Effector memory CD8-positive, alpha-beta T cell (primary cell): ENCODE measurements around the gene SLC9A7.
"Not testable (repeated sequence)": the region's sequence is repeated elsewhere in the genome, so short reads cannot be mapped to it uniquely, and the experiment has no call there.

ENCODE experiments used
- ATAC-seq: fragments of 150-1000 bp; cut with Tn5 transposase; replicated peaks from 2 replicates; pipeline ENCODE4 v1.10.0; 2021; ENCODE audit warnings: mild to moderate bottlenecking, moderate library complexity
- DNase-seq, 3 experiments: peaks; one replicate each; pipeline ENCODE4 v3.0.0; 2021
- H3K27ac Mint-ChIP-seq, 2 donors: one replicate each; pipeline ENCODE4 v1.8.0; 2022; ENCODE audit warnings: mild to moderate bottlenecking in 2 of 2, mixed read lengths in 2 of 2, moderate library complexity in 2 of 2
- H3K27me3 Mint-ChIP-seq, 2 donors: one replicate each; pipeline ENCODE4 v1.8.0; 2022; ENCODE audit warnings: mixed read lengths in 2 of 2
- H3K36me3 Mint-ChIP-seq: one replicate; pipeline ENCODE4 v1.8.0; 2022; ENCODE audit warnings: mild to moderate bottlenecking, moderate library complexity, mixed read lengths; ENCODE audit not compliant: insufficient read depth
- H3K4me1 Mint-ChIP-seq, 2 donors: one replicate each; pipeline ENCODE4 v1.8.0; 2022; ENCODE audit warnings: low read depth in 2 of 2, mixed read lengths in 2 of 2
- H3K4me3 Mint-ChIP-seq, 2 donors: one replicate each; pipeline ENCODE4 v1.8.0; 2022; ENCODE audit warnings: mild to moderate bottlenecking in 2 of 2, mixed read lengths in 2 of 2, moderate library complexity in 2 of 2
- H3K9me3 Mint-ChIP-seq, 2 donors: one replicate each; pipeline ENCODE4 v1.8.0; 2022; ENCODE audit warnings: mixed read lengths in 2 of 2

SLC9A7 gene

GRCh38 chrX:46737041-46737440, 21.9 kb downstream of the SLC9A7 start:
- ATAC-seq (no peak), DNase-seq (no peak)
- no peaks in the 10 kb centered on the region for H3K4me1 Mint-ChIP-seq
- no peak overlapping the region for H3K4me3 Mint-ChIP-seq
- H3K9me3 Mint-ChIP-seq = peaks cover 8 to 10% of the 10 kb centered on the region in 2 donors
- H3K36me3 Mint-ChIP-seq = no peaks in the 10 kb centered on the region
- peaks cover 10% of the 10 kb centered on the region in 2 donors for H3K27me3 Mint-ChIP-seq
- H3K27ac Mint-ChIP-seq = no peak overlapping the region

DNA sequence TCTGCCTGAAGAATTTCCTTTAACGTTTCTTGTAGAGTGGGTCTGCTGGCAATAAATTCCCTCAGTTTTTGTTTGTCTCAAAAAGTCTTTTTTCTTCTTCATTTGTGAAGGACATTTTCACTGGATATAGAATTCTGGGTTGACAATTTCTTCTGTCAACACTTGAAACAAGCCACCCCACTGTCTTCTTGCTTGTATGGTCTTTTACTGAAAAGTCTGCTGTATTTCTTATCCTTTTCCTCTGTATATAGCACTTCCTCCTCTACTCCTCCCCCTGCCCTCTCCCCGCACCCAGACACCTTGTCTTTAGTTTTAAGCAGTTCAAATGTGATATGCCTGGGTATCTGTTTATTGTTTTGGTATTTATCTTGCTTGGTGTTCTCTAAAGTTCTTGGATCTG, 23.3 kb downstream of the SLC9A7 start:
- Mint-ChIP-seq H3K4me1 (no peaks in the 10 kb centered on the region), H3K27ac (no peak overlapping the region), H3K27me3 (peaks cover 10% of the 10 kb centered on the region in 2 donors), H3K36me3 (no peaks in the 10 kb centered on the region), H3K9me3 (peaks cover 8 to 10% of the 10 kb centered on the region in 2 donors), H3K4me3 (no peak overlapping the region)
- ATAC-seq (no peak), DNase-seq (no peak)

DNA sequence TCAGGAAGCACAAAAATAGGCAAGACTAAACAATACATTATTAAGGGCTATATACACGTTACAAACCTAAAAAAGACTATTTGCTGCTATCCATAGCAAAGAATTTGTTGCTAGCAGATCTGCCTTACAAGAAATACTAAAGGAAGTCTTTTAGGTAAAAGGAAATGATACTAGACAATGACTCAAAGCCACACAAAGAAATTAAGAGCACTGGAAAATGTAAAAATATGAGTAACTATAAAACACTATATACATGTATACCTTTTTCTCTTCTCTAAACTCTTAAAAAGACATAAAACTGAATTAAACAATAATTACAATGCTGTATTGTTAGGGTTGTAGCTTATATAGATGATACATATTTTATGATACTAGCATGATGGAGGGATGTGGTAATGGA, 25.7 kb downstream of the SLC9A7 start:
- ATAC-seq (no peak), DNase-seq (no peak)
- Mint-ChIP-seq H3K9me3 (peaks cover 8 to 10% of the 10 kb centered on the region in 2 donors), H3K4me1 (no peaks in the 10 kb centered on the region), H3K36me3 (no peaks in the 10 kb centered on the region), H3K4me3 (no peak overlapping the region), H3K27ac (no peak overlapping the region), H3K27me3 (no peaks in the 10 kb centered on the region)

- H3K27me3 Mint-ChIP-seq = no peaks in the 10 kb centered on the region
- DNase-seq (no peak), ATAC-seq (no peak)
- peaks cover 2% of the 10 kb centered on the region in 2 donors for H3K9me3 Mint-ChIP-seq
- no peak overlapping the region for H3K4me3 Mint-ChIP-seq
- no peak overlapping the region for H3K27ac Mint-ChIP-seq
- no peaks in the 10 kb centered on the region for H3K4me1 Mint-ChIP-seq
- H3K36me3 Mint-ChIP-seq = no peaks in the 10 kb centered on the region
These were observed 28.2 kb downstream of the SLC9A7 start for GRCh38 chrX:46730765-46731164.

DNA sequence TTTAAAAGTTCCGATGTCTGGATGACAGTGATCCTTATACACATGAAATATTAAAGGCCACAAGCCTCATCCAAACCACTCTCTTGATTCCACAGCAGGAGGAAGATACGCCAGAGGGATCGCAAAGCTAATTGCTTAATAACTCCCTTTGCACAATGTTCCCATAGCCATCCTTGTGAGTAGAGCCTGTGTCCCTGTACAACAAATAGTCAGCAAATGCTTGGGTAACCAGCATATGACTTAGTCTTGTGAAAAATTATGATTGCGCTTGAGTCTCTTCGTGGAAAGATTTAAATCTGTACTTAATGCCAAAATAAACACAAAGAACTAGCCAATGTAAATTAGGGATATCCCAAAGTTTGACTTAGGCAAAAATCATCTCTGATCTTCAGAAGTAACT, 31.5 kb downstream of the SLC9A7 start:
- Mint-ChIP-seq H3K4me3 (no peak overlapping the region), H3K9me3 (no peaks in the 10 kb centered on the region), H3K36me3 (no peaks in the 10 kb centered on the region), H3K4me1 (no peaks in the 10 kb centered on the region), H3K27ac (no peak overlapping the region), H3K27me3 (no peaks in the 10 kb centered on the region)
- no peak for ATAC-seq
- DNase-seq = no peak

DNA sequence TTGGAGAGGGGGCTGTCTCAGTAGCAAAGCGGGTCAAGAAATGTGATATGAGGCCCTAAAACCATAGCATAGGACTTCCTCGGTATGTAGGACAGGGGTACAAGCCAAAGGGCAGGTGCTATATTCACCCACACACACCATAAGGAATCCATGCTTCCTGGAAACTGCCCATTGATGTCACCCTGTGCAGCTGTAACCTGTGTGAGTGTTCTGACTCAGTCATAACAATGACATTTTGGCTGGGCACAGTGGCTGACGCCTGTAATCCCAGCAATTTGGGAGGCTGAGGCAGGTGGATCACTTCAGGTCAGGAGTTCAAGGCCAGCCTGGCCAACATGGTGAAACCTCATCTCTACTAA, 35.4 kb downstream of the SLC9A7 start:
- not testable (repeated sequence) for H3K4me3 Mint-ChIP-seq, ATAC-seq, H3K36me3 Mint-ChIP-seq, H3K27ac Mint-ChIP-seq, H3K4me1 Mint-ChIP-seq, H3K9me3 Mint-ChIP-seq, H3K27me3 Mint-ChIP-seq, DNase-seq

GRCh38 chrX:46722742-46723568, 36.0 kb downstream of the SLC9A7 start:
- no peaks in the 10 kb centered on the region for H3K27me3 Mint-ChIP-seq
- no peak overlapping the region for H3K27ac Mint-ChIP-seq
- ATAC-seq = no peak
- H3K36me3 Mint-ChIP-seq = no peaks in the 10 kb centered on the region
- DNase-seq = no peak
- H3K4me1 Mint-ChIP-seq = no peaks in the 10 kb centered on the region
- H3K9me3 Mint-ChIP-seq = no peaks in the 10 kb centered on the region
- no peak overlapping the region for H3K4me3 Mint-ChIP-seq

DNA sequence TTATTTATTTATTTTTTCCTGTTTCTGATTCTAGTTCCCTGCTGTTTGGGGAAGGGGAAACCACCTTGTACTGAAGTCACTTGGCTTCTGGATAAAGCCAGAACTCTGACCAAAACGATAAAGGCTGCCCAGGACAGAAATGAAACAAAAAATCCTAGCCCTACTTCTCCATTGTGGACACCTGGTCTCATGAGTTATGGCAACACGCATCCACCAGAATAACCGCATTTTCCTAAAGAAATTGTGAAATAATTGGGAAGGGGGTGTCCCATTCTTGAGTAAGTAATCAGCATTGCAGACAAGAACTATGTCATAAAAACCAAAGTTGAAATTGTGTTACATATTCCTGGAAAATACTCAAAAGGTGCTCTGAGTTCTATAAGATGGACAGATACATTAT, 42.1 kb downstream of the SLC9A7 start:
- Mint-ChIP-seq H3K9me3 (no peaks in the 10 kb centered on the region), H3K36me3 (no peaks in the 10 kb centered on the region), H3K4me1 (no peaks in the 10 kb centered on the region), H3K27ac (no peak overlapping the region), H3K4me3 (no peak overlapping the region), H3K27me3 (peaks cover 0 to 6% of the 10 kb centered on the region in 2 donors)
- ATAC-seq = no peak
- DNase-seq = no peak

DNA sequence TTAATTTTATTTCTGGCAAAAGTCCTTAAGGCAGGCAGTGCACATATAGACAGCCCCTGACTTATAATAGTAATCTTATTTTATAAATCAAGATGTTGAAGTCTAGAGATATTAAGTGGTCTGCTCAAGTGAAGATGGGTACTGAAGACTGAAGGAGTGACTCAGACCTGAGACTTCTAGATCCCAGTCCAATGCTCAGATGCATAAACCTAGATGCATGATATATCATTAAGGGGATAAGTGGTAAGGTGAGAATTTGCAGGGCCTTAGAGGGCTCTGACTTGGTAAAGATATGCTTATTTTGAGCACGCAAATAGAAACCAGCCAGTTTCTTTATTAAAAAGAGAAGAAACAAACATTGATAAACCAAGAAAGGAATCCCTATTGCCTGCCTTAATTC, 42.9 kb downstream of the SLC9A7 start:
- H3K4me3 Mint-ChIP-seq = no peak overlapping the region
- H3K4me1 Mint-ChIP-seq = no peaks in the 10 kb centered on the region
- ATAC-seq (no peak), DNase-seq (no peak)
- peaks cover 0 to 6% of the 10 kb centered on the region in 2 donors for H3K27me3 Mint-ChIP-seq
- H3K9me3 Mint-ChIP-seq = no peaks in the 10 kb centered on the region
- no peaks in the 10 kb centered on the region for H3K36me3 Mint-ChIP-seq
- no peak overlapping the region for H3K27ac Mint-ChIP-seq

DNA sequence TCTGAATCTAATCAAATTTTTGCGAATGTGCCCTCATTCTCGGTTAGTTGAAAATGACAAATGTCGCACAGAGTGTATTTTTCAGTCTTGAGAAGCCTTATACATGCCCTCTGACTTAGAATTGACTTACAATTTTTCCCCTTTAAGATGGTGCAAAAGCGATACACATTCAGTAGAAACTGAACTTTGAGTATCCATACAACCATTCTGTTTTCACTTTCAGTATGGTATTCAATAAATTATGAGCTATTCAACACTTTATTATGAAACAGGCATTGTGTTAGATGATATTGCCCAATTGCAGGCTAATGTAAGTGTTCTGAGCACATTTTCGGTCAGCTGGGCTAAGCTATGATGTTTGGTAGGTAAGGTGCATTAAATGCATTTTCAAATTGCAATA, 43.4 kb downstream of the SLC9A7 start:
- Mint-ChIP-seq H3K36me3 (no peaks in the 10 kb centered on the region), H3K27me3 (peaks cover 0 to 11% of the 10 kb centered on the region in 2 donors), H3K4me3 (no peak overlapping the region), H3K4me1 (peaks cover 0 to 3% of the 10 kb centered on the region in 2 donors), H3K27ac (no peak overlapping the region), H3K9me3 (no peaks in the 10 kb centered on the region)
- ATAC-seq (no peak), DNase-seq (no peak)

DNA sequence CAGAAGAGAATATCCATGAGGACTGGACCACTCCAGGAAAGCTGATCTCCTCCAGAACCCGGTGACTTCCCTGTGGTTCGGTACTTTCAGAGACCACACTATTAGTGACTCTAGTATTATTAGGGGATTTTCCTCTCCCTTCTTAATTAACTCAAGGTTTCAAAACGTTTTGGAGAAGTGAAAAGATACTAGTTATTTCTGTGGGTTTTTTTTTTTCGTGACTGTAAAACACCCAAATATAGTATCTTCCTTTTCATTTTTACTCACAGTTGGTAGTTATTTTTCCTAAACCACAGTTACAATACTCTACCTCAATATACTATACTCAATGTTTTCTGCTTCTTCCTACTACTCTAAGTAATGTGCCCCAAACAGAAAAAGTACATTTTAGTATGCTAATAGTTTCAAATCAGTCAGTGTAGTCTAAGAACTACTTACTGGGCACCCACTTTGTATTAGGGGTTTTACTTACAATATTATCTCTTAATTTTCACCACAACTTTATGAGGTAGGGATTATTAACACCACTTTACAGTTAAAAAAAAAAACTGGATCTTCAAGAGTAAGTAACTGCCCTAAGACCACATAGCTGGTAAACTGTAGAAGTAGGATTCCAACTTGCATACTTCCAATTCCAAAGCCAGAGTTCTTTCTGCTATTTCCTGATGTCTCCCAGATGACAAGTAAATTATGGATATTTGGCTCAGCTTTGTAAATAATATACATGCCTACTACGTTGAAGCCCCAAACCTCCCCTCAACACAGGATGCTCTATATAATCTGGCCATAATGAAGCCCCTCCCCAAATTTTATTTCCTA, 45.0 kb downstream of the SLC9A7 start:
- no peak overlapping the region for H3K4me3 Mint-ChIP-seq
- DNase-seq (no peak), ATAC-seq (no peak)
- H3K27ac Mint-ChIP-seq = no peak overlapping the region
- peaks cover 0 to 15% of the 10 kb centered on the region in 2 donors for H3K27me3 Mint-ChIP-seq
- H3K9me3 Mint-ChIP-seq = no peaks in the 10 kb centered on the region
- no peaks in the 10 kb centered on the region for H3K36me3 Mint-ChIP-seq
- peaks cover 0 to 7% of the 10 kb centered on the region in 2 donors for H3K4me1 Mint-ChIP-seq

GRCh38 chrX:46712764-46713163, 46.2 kb downstream of the SLC9A7 start:
- DNase-seq (no peak), ATAC-seq (no peak)
- H3K9me3 Mint-ChIP-seq = no peaks in the 10 kb centered on the region
- H3K36me3 Mint-ChIP-seq = no peaks in the 10 kb centered on the region
- H3K27me3 Mint-ChIP-seq = peaks cover 0 to 15% of the 10 kb centered on the region in 2 donors
- H3K4me1 Mint-ChIP-seq = peaks cover 0 to 7% of the 10 kb centered on the region in 2 donors
- H3K4me3 Mint-ChIP-seq = no peak overlapping the region
- H3K27ac Mint-ChIP-seq = no peak overlapping the region

DNA sequence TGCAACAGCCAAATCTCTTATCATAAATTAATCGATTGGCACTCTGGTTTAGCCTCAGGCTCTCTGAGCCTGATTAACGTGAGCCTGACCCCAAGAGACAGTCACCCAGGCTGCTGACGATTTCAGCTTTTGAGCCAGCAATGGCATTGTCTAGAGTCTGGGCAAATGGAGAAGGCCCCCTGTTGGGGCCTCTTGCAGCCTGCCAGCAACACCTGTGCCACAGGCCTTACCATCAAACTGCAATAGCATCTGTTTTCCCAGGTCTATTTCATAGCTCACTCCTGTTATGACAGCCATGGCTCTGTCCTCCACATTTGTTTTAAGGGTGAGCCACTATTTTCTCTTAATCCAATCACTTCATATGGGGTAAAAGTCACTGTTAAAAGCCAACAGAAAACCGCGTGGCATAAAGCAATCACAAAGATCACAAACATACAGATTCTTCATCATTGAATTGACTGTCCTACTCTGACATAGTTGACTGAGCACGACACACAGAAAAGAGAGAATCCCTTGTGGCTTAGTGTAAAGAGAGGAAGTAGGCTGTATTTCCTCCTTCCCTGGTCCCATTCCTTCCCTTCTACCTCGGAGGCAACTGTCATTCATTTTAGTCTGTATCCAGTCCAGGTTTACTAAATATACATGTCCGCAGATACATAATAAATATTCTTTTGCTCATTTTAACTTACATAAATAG, 47.8 kb downstream of the SLC9A7 start:
- Mint-ChIP-seq H3K27ac (no peak overlapping the region), H3K27me3 (peaks cover 0 to 15% of the 10 kb centered on the region in 2 donors), H3K4me1 (peaks cover 0 to 7% of the 10 kb centered on the region in 2 donors), H3K36me3 (no peaks in the 10 kb centered on the region), H3K4me3 (no peak overlapping the region), H3K9me3 (no peaks in the 10 kb centered on the region)
- ATAC-seq (no peak), DNase-seq (no peak)
